GM12878 (cell line): Measurements from ENCODE around the gene PIK3R5. TPM values are rescaled to one million over a fixed set of nuclear protein-coding genes. Genes with fewer than 3 reads are reported as not detected.

Source experiments
- ATF2 ChIP-seq: IDR thresholded peaks from 2 replicates; pipeline ENCODE4 v1.6.1; 2012; ENCODE audit warnings: low read length, inconsistent platforms
- BCLAF1 ChIP-seq: fragments of 450-650 bp; IDR thresholded peaks from 2 replicates; pipeline ENCODE4 v1.6.1; 2017; ENCODE audit warnings: antibody characterized with exemption, mild to moderate bottlenecking, moderate library complexity
- BRCA1 ChIP-seq: IDR thresholded peaks from 2 replicates; pipeline ENCODE4 v1.6.1; 2011; ENCODE audit warnings: low read depth, low read length, improper control_type of control experiment
- CEBPB ChIP-seq, 2 experiments: fragments of 150-350 bp in 1 of 2; IDR thresholded peaks; 2 replicates each; pipeline ENCODE4 v1.6.1; 2012 to 2014; ENCODE audit warnings: low read depth in 2 of 2, low read length in 2 of 2, borderline replicate concordance in 1 of 2, inconsistent platforms in 1 of 2
- CREB1 ChIP-seq: IDR thresholded peaks from 2 replicates; pipeline ENCODE4 v1.6.1; 2012; ENCODE audit warnings: low read depth, mild to moderate bottlenecking, inconsistent platforms
- DPF2 ChIP-seq: fragments of 450-650 bp; IDR thresholded peaks from 2 replicates; pipeline ENCODE4 v1.6.1; 2017; ENCODE audit warnings: mild to moderate bottlenecking
- E2F4 ChIP-seq: IDR thresholded peaks from 2 replicates; pipeline ENCODE4 v1.6.1; 2012; ENCODE audit warnings: low read depth, low read length, improper control_type of control experiment
- GABPA ChIP-seq: IDR thresholded peaks from 2 replicates; pipeline ENCODE4 v1.6.1; 2014; ENCODE audit warnings: antibody characterized with exemption, low read depth, mild to moderate bottlenecking, inconsistent platforms
- HDGF ChIP-seq: fragments of 450-650 bp; IDR thresholded peaks from 2 replicates; pipeline ENCODE4 v1.6.1; 2016; ENCODE audit warnings: antibody characterized with exemption
- IKZF2 ChIP-seq, 2 experiments: fragments of 450-650 bp; IDR thresholded peaks; 2 replicates each; pipeline ENCODE4 v1.6.1; 2017; ENCODE audit warnings: mild to moderate bottlenecking in 2 of 2, moderate library complexity in 2 of 2
- NRF1 ChIP-seq: conservative IDR thresholded peaks from 2 replicates; pipeline ENCODE4 v1.6.1; 2011; ENCODE audit warnings: mild to moderate bottlenecking, low read depth, low read length, improper control_type of control experiment
- PAX5 ChIP-seq: IDR thresholded peaks from 2 replicates; pipeline ENCODE4 v1.6.1; 2011; ENCODE audit warnings: low read depth, low read length, borderline replicate concordance
- RB1 ChIP-seq: fragments of 450-650 bp; formaldehyde crosslinking; IDR thresholded peaks from 2 replicates; pipeline ENCODE4 v1.6.1; 2017; ENCODE audit warnings: mild to moderate bottlenecking, borderline replicate concordance
- SMAD5 ChIP-seq: IDR thresholded peaks from 2 replicates; pipeline ENCODE4 v1.6.1; 2016; ENCODE audit warnings: antibody characterized with exemption, low read depth
- SMC3 ChIP-seq: IDR thresholded peaks from 2 replicates; pipeline ENCODE4 v1.6.1; 2011; ENCODE audit warnings: low read length, improper control_type of control experiment, borderline replicate concordance
- STAT1 ChIP-seq: fragments of 450-650 bp; conservative IDR thresholded peaks from 2 replicates; pipeline ENCODE4 v1.6.1; 2014; ENCODE audit warnings: antibody characterized with exemption, mild to moderate bottlenecking
- TARDBP ChIP-seq: IDR thresholded peaks from 2 replicates; pipeline ENCODE4 v1.6.1; 2016; ENCODE audit warnings: borderline replicate concordance
- YY1 ChIP-seq: IDR thresholded peaks from 2 replicates; pipeline ENCODE4 v1.6.1; 2011; ENCODE audit warnings: low read depth, mild to moderate bottlenecking, low read length
- ZSCAN29 ChIP-seq: fragments of 450-650 bp; IDR thresholded peaks from 2 replicates; pipeline ENCODE4 v1.6.1; 2017; ENCODE audit warnings: mild to moderate bottlenecking, moderate library complexity
- polyA plus RNA-seq, 11 experiments: library from polyadenylated mRNA; depleted of rRNA in 4 of 11; unstranded in 6 of 11; stranded (reverse) in 5 of 11; fragments of >200 nt; fragmentation: Nextera tagmentation in 4 of 11; fragmentation: Illumina TruSeq in 1 of 11; extraction: Ambion mirVana in 4 of 11; extraction: Trizol in 1 of 11; gene quantifications; 1 replicate in 1 of 11; 2 replicates in 10 of 11; pipeline versions ENCODE4 v1.2.1 to v1.2.3, GENCODE V29; 2011 to 2016; ENCODE audit warnings: inconsistent platforms in 2 of 11, missing spikeins in 2 of 11, low read depth in 1 of 11
- total RNA-seq, 4 experiments: library from RNA; depleted of rRNA in 3 of 4; stranded (reverse); fragments of >200 nt in 3 of 4; fragmentation: Illumina TruSeq in 1 of 4; extraction: Trizol in 1 of 4; gene quantifications; 2 replicates each; pipeline versions ENCODE4 v1.2.1 to v1.2.3, GENCODE V29; 2013 to 2021
- TF ChIP-seq, protein P1 (sequence below): fragments of 450-650 bp; formaldehyde crosslinking; IDR thresholded peaks from 2 replicates; pipeline ENCODE4 v1.4.0; 2022; ENCODE audit warnings: mild to moderate bottlenecking, moderate library complexity
- TF ChIP-seq, protein P2 (sequence below): IDR thresholded peaks from 2 replicates; pipeline ENCODE4 v1.6.1; 2012; ENCODE audit warnings: low read depth, low read length, improper control_type of control experiment

PIK3R5 gene
- total and polyA plus RNA-seq, 10 of the 15 experiments (the other 5 are each of a cell fraction or from before 2014, with no cell fraction given): 9.5 to 50.8 (median 35.5) TPM

- TF ChIP-seq, protein P1, sequence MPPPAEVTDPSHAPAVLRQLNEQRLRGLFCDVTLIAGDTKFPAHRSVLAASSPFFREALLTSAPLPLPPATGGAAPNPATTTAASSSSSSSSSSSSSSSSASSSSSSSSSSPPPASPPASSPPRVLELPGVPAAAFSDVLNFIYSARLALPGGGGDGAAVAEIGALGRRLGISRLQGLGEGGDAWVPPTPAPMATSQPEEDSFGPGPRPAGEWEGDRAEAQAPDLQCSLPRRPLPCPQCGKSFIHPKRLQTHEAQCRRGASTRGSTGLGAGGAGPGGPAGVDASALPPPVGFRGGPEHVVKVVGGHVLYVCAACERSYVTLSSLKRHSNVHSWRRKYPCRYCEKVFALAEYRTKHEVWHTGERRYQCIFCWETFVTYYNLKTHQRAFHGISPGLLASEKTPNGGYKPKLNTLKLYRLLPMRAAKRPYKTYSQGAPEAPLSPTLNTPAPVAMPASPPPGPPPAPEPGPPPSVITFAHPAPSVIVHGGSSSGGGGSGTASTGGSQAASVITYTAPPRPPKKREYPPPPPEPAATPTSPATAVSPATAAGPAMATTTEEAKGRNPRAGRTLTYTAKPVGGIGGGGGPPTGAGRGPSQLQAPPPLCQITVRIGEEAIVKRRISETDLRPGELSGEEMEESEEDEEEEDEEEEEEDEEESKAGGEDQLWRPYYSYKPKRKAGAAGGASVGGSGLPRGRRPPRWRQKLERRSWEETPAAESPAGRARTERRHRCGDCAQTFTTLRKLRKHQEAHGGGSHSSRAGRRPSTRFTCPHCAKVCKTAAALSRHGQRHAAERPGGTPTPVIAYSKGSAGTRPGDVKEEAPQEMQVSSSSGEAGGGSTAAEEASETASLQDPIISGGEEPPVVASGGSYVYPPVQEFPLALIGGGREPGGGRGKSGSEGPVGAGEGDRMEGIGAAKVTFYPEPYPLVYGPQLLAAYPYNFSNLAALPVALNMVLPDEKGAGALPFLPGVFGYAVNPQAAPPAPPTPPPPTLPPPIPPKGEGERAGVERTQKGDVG (CRISPR knock-in tag): no peak
- TF ChIP-seq GABPA (peak; percentile 58; the same call in 1 of the 2 replicates), BCLAF1 (no peak), NRF1 (no peak), DPF2 (peak; percentile 91), STAT1 (no peak), YY1 (no peak), SMAD5 (no peak), HDGF (no peak), RB1 (peak; percentile 46; the same call in 1 of the 2 replicates), BRCA1 (no peak), CREB1 (peak; percentile 87), E2F4 (no peak), TARDBP (peak; percentile 27; the same call in 1 of the 2 replicates), ZSCAN29 (no peak), CEBPB (IDR thresholded peaks at IDR 0.05; ENCODE audit: borderline replicate concordance in 1 of 2, low read depth in 2 of 2, low read length in 2 of 2) (no peak), SMC3 (peak; percentile 17; the same call in 1 of the 2 replicates), IKZF2 (IDR thresholded peaks at IDR 0.05) (peak; percentile 95 to 96), ATF2 (peak; percentile 96), PAX5 (peak; percentile 86)
- TF ChIP-seq, protein P2, sequence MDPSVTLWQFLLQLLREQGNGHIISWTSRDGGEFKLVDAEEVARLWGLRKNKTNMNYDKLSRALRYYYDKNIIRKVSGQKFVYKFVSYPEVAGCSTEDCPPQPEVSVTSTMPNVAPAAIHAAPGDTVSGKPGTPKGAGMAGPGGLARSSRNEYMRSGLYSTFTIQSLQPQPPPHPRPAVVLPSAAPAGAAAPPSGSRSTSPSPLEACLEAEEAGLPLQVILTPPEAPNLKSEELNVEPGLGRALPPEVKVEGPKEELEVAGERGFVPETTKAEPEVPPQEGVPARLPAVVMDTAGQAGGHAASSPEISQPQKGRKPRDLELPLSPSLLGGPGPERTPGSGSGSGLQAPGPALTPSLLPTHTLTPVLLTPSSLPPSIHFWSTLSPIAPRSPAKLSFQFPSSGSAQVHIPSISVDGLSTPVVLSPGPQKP: no peak
Measured at GRCh38 chr17:8939496-8940334, 25.8 kb downstream of the PIK3R5 start (continued).
